T follicular helper cell (primary cell): ENCODE results near the gene PTCH2.

Source experiments
- DNase-seq: peaks from one replicate; pipeline ENCODE4 v3.0.0-alpha.2; 2020; ENCODE audit warnings: low read depth

The PTCH2 gene

GRCh38 chr1:44778705-44779576, 64.1 kb downstream of the PTCH2 start:
- no peak for DNase-seq

GRCh38 chr1:44777969-44778635, 65.0 kb downstream of the PTCH2 start:
- DNase-seq = no peak

- no peak for DNase-seq
Measured at GRCh38 chr1:44777547-44777946, 65.5 kb downstream of the PTCH2 start.

GRCh38 chr1:44776730-44777068, 66.4 kb downstream of the PTCH2 start:
- DNase-seq = no peak

GRCh38 chr1:44775930-44776729, 66.9 kb downstream of the PTCH2 start:
- no peak for DNase-seq

- peak; percentile 85 for DNase-seq
Measured at GRCh38 chr1:44775078-44775929, 67.7 kb downstream of the PTCH2 start, which contains the start of gene RPS8. RPS8 (plus strand) TSS chr1:44775540; CDS start chr1:44775597, 57 bp downstream.
